HG03108 (cell line): ENCODE measurements around the gene ALDH4A1.
A peak's percentile ranks its signal among the peaks of the same experiment; 100 is the strongest.

Experiments
- ATAC-seq: cut with Tn5 transposase; IDR thresholded peaks from one replicate; pipeline ENCODE4 v1.9.1; 2021; ENCODE audit warnings: moderate library complexity; ENCODE audit not compliant: unreplicated experiment

Gene ALDH4A1, protein sequence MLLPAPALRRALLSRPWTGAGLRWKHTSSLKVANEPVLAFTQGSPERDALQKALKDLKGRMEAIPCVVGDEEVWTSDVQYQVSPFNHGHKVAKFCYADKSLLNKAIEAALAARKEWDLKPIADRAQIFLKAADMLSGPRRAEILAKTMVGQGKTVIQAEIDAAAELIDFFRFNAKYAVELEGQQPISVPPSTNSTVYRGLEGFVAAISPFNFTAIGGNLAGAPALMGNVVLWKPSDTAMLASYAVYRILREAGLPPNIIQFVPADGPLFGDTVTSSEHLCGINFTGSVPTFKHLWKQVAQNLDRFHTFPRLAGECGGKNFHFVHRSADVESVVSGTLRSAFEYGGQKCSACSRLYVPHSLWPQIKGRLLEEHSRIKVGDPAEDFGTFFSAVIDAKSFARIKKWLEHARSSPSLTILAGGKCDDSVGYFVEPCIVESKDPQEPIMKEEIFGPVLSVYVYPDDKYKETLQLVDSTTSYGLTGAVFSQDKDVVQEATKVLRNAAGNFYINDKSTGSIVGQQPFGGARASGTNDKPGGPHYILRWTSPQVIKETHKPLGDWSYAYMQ

DNA sequence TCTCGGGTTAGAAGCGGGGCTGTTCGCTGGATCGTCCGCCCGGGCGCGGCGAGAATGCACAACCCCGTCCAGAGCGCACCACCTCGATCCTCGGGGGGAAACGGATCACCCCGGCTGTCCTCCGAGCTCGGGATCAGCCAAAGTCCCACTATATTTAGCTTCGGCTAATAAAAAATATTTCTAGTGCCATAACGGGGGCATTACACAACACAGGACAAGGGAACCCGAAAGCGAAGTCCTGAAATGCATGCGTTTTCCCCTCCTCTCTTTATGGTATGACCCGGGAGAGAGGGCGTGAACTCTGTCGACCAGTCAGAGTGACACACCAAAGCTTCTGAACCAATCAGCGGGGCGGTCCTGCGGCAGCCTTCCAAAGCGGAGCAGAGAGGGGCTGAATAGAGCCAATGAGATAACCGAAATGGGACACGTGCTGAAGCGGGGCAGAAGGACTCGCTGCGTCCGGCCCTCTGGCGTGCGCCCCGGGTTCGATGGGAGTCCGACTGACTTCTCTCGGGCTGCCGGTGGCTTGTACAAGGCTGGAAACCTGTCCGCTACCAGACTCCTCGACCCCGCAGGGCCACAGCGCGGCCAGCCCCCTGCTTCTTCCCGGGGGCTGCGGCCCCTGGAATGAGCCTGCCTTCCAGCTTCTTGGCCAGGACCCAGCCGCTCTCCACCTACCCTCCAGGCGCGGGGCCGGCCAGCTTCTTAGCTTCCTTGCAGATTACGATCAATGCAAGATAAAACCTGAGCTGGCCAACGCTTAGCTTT is at the start of gene ALDH4A1:
Gene ALDH4A1 (minus strand): TSS at position 33 of the 768 bp plus-strand sequence. CDS start 32 bp downstream, at position 1.
- peak; percentile 93 for ATAC-seq

DNA sequence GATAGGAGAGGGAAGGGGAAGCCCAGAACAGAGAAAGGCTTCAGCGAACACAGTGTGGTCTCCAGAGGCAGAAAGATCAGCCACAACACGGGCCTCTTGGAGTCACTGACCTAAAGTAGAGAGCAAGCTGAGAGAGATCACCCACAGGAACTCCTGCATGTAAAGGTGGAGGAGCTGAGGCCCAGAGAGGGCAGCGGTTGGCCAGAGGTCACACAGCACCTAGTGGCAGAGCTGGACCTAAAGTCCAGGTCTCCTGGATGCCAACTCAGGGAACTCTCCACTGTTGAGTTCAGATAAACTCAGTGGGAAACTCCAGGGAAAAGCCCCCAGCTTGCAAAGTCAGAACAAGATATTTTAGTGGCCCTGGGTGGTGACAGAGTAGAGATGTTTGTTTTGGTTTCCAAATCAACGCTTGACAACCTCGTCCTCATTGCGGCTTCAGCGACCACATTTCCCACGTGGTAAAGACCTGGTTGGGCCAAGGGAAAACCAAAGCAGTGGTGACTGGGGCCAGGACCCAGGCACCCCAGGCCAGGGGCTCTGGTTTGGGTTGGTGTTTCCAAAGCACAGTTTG is 49.5 kb upstream of the ALDH4A1 start:
- peak; percentile 32 for ATAC-seq

DNA sequence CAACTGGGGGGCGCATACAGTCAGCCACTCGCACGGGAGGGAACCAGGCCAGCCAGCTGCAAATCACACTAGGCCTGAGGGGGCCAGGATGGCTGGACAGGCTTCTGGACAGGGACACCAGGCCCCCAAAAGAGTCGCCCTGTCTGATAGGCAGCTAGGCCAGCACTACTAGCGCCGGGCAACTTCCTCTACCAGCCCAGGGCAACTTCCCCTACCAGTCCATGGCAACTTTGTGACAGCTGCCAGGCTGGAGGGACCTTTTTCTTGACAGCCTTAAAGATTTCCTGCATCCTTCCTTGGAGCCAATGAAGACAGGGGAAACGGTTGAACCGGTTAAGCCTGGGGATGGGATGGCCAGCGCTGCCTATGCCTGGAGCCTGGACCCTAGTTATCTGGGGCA is 49.1 kb upstream of the ALDH4A1 start:
- ATAC-seq: no peak

DNA sequence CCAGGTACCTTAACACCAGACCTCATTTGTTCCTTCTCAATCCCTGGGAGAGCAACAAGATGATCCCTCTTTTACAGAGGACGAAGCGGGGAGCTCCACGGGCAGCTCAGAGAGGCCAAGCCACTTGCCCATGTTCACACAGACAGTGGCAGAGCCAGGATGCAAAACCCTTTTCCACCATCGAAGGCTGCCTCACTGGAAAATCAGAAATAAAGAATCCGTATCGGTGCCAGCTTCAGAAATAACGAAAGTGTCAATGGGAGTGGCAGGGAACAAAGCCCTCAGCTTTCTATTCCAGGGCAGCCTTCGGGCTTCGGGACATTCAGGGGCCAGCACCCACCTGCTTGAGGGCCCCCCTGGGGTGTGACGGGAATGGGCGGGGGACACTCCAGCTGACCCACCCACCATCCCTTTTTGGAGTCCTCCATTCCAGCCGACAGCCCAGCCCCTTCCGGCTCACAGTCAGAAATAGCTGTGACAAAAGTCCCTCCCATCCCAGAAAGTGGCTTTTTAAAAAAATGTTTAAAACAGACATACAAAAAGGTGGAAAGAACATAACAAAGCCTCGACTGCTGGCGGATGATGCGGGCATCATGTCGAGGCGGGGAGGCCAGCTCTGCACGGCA is 48.2 kb upstream of the ALDH4A1 start:
- ATAC-seq: no peak

DNA sequence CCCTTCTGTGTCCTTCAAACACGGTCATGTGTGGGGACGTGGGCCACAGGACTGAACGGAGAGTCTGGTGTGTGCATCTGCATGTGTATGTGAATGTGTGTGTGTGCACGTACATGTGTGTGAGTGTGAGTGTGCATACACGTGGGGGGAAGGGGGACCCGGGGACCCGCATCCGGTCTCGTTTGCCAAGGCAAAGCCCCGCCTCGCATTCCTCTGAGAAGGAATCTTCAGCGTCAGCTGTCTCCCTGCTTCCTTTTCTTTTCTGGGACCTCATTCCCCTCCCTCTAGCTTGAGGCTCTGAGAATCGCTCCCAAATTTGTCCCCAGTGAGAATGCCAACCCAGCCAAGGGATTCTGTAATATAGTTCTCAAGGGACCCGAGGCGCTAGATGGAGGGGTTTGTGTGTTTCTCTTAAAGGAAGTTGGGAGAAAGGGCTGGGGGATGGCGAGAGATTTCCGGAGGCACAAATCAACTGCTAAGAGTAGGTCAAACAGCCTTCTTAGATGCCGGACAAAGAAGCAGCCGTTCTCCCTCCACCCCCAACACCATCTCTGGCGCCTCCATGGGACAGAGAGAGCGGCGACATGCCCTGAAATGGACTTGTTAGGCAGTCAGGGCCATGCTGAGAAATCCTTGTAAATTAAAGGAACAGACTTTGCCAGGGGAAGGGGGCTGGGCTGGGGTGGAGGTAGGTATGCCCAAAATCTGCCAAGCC is 47.5 kb upstream of the ALDH4A1 start:
- ATAC-seq: no peak

DNA sequence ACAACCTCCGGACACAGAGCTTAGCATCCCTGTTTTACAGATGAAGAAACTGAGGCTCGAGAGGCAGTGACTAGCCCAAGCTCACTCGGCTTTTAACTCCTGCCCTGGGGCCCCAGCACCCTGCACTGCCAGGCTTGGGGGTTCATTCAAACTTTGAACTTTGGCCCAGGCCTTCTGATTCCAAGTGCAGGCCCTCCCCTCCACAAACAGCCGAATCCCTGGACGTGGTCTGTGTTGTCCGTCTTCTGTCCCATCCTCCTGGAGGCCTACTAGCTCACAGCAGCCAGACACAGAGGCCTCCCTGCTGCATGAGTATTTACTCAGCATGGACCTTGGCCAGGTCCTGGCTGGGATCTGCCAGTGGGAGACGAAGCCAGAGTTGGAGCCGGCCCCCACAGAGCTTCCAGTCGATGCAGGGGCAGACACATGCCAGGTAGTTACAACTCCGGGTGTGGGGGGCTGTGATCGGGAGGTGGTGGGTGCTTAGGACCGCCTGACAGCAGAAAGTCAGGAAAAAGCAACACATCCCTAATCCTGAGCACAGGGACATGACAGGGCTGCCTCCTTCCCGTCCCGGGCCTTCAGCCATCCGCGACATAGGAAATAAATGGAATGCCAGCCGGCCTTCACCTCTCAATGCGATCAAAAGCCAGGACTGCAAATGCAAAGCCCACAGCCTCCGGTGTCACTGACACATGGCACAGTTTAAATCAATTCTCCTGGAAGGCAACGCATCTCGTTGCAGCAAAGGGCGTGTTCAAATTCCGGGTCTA is 46.7 kb upstream of the ALDH4A1 start:
- no peak for ATAC-seq

DNA sequence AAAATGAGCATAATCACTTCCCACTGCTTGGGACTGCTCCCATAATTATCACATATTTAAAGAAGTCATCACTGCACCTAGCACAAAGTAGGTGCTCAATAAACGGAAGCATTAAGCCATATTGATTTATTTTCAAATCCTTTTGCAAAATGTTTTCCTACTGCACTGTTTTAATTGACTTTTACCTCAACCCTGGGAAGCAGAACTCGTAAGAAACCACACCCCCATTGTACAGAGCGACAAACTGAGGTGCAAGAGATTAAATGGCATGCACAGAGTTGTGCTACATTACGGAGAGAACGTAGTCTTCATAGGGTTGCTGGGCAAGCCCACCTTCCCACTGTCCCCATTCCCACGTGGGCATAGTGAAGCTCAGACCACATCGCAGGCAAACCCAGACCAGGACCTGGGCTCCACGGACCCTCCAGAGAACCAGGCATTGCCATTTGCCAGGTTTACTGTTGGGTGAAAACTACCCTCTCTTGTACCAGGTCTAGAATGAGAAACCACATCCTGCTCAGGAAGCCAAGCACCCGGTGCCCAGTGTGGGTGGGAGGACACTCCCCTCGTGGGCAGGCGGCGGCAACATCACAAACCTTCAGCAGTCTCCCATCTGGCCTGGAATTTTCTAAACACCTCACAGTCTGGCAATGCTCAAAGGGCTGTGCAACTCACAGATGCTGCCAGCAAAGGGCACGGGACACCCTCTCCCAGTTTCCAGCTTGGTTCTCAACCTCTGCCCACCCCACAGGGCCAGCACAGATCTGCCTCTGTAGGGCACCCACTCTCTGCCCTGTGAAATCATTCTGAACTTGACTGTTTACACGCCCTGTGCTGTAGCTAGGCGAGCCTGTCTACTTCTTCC is 45.9 kb upstream of the ALDH4A1 start:
- ATAC-seq: no peak

DNA sequence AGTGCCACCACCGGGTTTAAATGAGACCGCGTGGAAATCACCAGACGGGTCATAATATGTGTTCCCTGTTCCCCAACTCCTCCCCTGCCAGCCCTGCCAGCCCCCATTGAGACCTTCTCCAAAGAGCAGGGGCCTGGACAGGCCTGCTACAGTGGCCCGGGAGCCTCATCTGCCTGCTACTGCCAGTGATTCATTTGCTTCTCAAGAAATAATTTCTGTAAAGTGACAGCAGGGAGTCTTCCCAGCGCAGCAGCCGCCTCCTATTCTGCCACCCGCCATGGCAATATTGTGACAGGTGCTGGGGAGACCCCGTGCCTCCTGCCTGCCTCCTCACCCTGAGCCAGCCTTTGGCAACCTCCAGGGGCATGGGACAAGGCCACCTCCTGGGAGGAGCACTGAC is 45.2 kb upstream of the ALDH4A1 start:
- ATAC-seq: no peak

DNA sequence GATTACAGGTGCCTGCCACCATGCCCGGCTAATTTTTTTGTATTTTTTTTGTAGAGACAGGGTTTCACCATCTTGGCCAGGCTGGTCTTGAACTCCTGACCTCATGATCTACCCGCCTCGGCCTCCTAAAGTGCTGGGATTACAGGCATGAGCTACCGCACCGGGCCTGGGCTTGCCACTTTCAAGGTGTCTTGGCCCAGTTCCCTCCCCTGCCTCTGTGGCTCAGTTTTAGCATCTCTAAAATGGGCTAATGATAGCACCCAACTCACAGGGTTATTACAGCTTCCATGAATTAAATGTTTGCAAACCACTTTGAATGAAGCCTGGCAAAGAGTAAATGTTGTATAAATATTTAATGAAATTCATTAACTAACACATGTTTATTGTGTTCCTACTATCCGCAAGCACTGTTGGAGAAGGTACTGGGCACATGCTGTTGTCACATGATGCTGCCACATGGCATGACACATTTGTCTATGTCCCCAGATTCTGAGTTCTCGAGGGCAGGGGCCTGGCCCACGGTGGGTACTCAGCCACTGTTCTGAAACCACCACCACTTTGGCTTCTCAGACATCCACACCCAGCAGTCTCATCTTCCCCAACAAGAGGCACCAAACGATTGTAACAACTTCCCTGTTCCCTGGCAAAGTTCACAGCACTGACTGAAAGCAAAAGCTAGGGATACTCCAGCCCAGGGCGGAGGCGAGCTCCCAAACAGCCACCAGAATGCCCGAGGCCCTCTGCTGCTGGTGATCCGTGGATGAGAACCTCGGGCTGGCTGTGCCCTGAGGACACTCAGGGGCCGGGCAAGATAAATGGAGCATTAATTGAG is 44.4 kb upstream of the ALDH4A1 start:
- no peak for ATAC-seq

DNA sequence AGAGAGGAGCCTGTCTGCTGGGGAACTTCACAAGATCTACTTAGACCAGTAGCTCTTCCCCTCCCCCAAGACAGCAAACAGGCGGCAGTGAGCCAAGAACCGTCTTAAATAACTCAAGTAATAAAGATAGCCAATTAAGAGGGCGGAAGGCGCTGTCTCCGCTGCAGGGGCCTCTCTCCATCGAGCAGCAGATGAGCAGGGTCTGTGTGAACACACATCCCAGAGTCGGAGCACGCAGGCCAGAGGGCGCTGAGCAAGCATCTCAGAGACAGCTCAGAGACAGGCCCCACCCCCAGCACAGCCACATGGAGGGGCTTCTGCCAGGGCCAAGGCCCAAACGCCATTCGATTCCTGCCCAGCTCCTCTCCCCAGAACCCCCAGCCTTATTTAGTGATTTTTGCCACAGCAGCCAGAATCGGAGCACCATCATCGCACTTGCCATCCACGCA is 43.1 kb upstream of the ALDH4A1 start:
- no peak for ATAC-seq

DNA sequence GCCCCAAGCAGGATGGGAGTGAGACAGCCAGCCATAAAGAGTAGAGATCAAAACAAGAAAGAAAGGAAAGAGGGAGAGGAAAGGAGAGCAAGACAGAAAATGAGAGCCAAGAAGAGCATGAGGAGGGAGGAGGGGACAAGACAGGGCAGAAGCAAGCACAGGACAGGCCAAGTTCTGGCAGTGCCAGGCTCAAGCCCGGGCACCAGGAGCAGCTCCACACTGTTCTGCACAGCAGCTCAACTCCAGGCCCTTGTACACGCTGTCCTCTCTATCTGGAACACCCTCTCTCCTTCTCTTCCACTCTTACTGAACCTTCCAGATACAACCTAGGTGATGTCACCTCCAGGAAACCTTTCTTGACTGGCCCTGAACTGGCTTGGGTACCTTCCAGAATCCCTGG is 42.5 kb upstream of the ALDH4A1 start:
- no peak for ATAC-seq

DNA sequence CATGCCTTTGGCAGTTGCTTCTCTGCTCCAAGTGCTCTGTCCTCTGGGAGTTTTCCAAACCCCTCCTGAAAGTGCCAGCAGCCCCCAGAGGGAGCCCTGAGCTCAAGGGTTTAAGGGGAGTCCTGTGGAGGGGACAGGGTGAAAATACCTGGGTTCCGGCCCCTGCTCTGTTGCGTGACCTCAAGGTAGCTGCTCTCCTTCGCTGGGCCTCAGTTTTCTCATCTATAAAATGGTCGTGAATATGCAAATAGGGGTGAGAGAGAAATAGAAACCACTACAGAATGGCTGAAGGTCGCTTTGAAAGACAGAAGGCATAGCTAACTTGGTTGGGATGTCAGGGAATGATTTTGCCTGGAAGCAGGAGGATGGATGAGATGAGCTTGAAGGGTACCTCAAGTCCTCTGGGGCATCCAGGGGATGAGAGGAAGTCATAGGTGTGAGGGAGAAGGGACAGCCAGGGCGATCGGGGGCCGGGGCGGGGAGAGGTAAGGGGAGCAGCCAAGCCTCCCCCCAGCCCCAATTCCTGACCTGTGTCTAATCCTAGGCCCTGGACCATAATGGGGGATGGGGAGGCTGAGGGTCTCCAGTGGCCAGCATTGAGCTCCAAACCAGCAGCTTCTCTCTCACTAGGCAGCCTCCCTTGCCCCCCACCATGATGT is 41.7 kb upstream of the ALDH4A1 start:
- ATAC-seq: no peak

DNA sequence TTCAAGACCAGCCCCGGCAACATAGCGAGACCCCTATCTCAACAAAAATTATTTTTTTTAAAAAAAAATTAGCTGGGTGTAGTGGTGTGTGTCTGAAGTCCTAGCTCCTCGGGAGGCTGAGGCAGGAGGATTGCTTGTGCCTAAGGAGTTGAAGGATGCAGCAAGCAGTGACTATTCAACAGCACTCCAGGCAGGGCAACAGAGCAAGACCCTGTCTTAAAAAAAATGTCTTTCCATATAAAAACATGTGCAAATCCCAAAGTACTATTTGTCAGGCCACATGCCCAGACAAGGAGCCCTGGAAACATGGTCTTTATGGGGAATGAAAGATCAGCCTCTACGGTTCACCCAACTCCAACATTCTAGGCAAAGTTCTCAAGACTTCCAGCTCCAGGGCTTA is 40.8 kb upstream of the ALDH4A1 start:
- no peak for ATAC-seq

DNA sequence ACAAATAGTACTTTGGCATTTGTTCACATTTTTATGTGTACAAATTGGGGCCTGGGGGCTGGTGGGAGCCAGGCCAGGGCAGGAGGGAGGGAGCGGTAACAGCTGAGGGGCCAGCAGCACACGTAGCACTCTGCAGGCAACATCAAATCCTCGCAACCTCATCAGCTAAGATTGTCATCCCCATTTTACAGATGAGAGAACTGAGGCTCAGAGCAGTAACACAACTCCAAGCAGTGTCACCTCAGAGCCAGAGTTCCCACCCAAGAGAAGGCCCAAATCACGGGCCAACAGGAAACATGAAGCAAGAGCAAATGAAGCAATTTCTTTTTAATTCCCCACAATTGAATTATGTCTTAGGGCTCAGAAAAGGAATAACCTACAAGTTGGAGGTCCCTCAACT is 40.0 kb upstream of the ALDH4A1 start:
- ATAC-seq: no peak

DNA sequence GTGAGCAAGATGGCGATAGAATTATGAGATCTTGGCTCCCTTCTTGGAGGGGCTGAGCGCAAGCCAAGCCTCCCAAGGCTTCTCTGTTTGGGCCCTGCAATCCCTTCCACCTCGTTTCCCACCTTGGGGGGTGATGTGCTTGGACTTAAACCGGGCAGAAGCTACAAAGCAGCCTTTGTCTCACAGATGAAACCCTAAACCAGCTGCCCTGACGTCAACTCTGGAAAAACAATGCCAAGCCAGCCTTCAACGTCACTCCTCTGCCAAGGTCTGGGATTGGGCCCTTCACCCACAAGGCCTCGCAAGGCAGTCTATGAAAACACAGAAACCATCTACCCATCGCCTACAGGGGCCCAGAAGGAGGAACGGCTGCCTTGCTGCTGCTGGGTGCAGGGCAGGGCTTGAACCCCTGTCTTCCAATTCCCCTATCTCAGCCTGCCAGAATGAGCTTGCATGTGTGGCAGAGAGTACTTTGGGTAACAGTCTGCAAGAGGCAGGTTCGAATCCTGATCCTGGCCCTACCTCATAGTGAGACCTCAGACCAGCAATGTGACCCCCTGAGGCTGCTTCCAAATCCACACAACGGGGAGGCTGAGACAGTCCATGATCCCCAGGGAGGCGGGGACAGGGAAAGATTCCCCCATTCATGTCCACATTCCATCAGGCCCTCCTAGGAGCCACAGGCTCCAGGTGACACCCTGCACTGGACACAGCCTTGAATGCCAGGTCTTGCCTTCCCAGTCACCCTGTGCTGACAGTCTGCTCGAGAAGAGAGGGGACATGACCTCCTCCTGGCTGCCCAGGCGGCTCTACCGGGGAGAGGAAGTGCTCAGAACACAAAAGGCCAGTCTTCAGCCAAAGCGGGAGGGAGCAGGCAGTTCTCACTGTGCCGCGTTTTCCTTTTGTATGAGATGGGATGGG is 39.1 kb upstream of the ALDH4A1 start:
- no peak for ATAC-seq

DNA sequence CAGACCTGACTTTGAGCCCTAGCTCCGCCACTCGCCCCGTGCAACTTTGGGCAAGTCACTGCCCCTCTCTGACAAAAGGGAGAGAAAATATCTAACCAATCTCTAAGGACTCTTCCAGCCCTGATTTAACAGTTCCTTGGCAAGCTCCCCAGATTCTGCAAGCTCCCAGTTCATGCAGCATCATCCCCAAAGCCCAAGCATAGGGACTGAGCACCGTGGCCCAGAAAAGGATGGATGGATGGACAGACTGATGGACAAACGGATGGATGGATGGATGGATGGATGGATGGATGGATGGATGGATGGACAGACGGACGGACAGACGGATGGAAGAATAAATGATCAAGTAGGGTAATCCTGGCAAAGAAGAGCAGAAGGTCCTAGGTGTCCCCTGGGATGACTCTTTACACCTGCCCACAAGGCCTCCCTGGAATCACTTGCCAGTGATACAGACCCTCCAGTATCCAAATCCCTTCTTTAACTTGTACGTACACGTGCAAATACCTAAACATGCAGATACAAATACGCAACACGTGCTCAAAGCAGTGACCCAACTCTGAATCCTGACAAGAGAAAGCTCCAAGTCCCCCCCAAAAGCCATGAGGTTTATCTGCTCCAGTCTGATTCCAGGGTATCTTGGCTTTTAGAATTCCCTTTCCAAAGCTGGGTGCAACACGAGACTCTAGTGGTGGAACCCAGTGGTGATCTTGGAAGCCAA is 38.1 kb upstream of the ALDH4A1 start:
- ATAC-seq: no peak
